GM12878 (cell line): ENCODE measurements around the gene IL22. TPM values are rescaled to one million over a fixed set of nuclear protein-coding genes. Genes with fewer than 3 reads are reported as not detected.

ENCODE experiments used
- ATAC-seq: fragments of 200-7000 bp; cut with Tn5 transposase; 3 replicates; pipeline ENCODE4 v1.9.1; 2020; ENCODE audit warnings: mild to moderate bottlenecking, moderate library complexity
- BruUV-seq: library from RNA; stranded (reverse); fragments of 400-500 nt; replicated peaks from 2 replicates; lab custom pipeline; 2021; lab: Mats Ljungman, UMichigan
- CTCF ChIA-PET: fragments of 300-600 bp; sonication (Branson Sonifier 250); formaldehyde crosslinking; extraction: SDS; loops from one replicate; lab custom pipeline; 2021; ENCODE audit warnings: inconsistent platforms; lab: Yijun Ruan, JAX
- POLR2A ChIA-PET: fragments of 350-600 bp; formaldehyde crosslinking; extraction: SDS; loops from one replicate; lab custom pipeline; 2021; ENCODE audit warnings: inconsistent platforms; lab: Charles Lee
- RAD21 ChIA-PET: fragments of 300-600 bp; sonication (Branson Sonifier 250); formaldehyde crosslinking; loops from one replicate; lab custom pipeline; 2023; ENCODE audit warnings: antibody characterized with exemption; ENCODE audit not compliant: unreplicated experiment; lab: Charles Lee
- SMC1A ChIA-PET: fragments of 300-600 bp; sonication (Branson Sonifier 250); formaldehyde crosslinking; loops from one replicate; lab custom pipeline; 2023; ENCODE audit not compliant: unreplicated experiment, uncharacterized antibody; lab: Charles Lee
- DNase-seq: peaks from one replicate; pipeline ENCODE4 v3.0.0-alpha.2; 2011; ENCODE audit warnings: low read depth, low spot score
- FAIRE-seq: peaks from 3 replicates; lab custom pipeline; 2011; peaks lifted over from hg19 to GRCh38; lab: Jason Lieb, UNC
- H2AFZ ChIP-seq: 2 replicates; pipeline ENCODE4 v1.6.0; 2011; ENCODE audit warnings: low read depth, low read length, control low read depth; ENCODE audit not compliant: control insufficient read depth
- H3K27ac ChIP-seq: 2 replicates; pipeline ENCODE4 v1.5.1; 2011; ENCODE audit warnings: control low read depth; ENCODE audit not compliant: control insufficient read depth, insufficient read depth
- H3K27me3 ChIP-seq, 2 experiments: replicated peaks in 1 of 2; 2 replicates each; pipeline versions ENCODE4 v1.6.0 to v1.6.1; 2011; ENCODE audit warnings: low read length in 1 of 2; ENCODE audit not compliant: control insufficient read depth in 2 of 2, insufficient read depth in 2 of 2
- H3K36me3 ChIP-seq, 2 experiments: 2 replicates each; pipeline ENCODE4 v1.5.1; 2011; ENCODE audit warnings: low read length in 1 of 2; ENCODE audit not compliant: control insufficient read depth in 2 of 2, insufficient read depth in 2 of 2
- H3K4me1 ChIP-seq: 2 replicates; pipeline ENCODE4 v1.6.1; 2011; ENCODE audit warnings: mild to moderate bottlenecking, low read length, moderate library complexity, mixed read lengths; ENCODE audit not compliant: control insufficient read depth, insufficient read depth
- H3K4me2 ChIP-seq: 2 replicates; pipeline ENCODE4 v1.6.0; 2011; ENCODE audit warnings: control low read depth; ENCODE audit not compliant: control insufficient read depth, insufficient read depth
- H3K4me3 ChIP-seq: fragments of 200-600 bp; sonication (generic); 2 replicates; pipeline ENCODE4 v1.5.1; 2016
- H3K79me2 ChIP-seq: 2 replicates; pipeline ENCODE4 v1.6.0; 2011; ENCODE audit warnings: low read length; ENCODE audit not compliant: control insufficient read depth, insufficient read depth
- H3K9ac ChIP-seq: 2 replicates; pipeline ENCODE4 v1.8.0; 2011; ENCODE audit warnings: low read length, control low read depth, mixed read lengths; ENCODE audit not compliant: control insufficient read depth, insufficient read depth
- H3K9me3 ChIP-seq: replicated peaks from 3 replicates; pipeline ENCODE4 v1.5.1; 2011; ENCODE audit warnings: mild to moderate bottlenecking, low read length; ENCODE audit not compliant: control insufficient read depth, insufficient read depth
- H4K20me1 ChIP-seq: 2 replicates; pipeline ENCODE4 v1.6.0; 2011; ENCODE audit not compliant: control insufficient read depth, insufficient read depth
- BMI1 ChIP-seq: fragments of 450-650 bp; IDR thresholded peaks from 2 replicates; pipeline ENCODE4 v1.6.1; 2016; ENCODE audit warnings: mild to moderate bottlenecking, moderate library complexity, borderline replicate concordance
- CEBPB ChIP-seq, 2 experiments: fragments of 150-350 bp in 1 of 2; IDR thresholded peaks; 2 replicates each; pipeline ENCODE4 v1.6.1; 2012 to 2014; ENCODE audit warnings: low read depth in 2 of 2, low read length in 2 of 2, borderline replicate concordance in 1 of 2, inconsistent platforms in 1 of 2
- MTA3 ChIP-seq: IDR thresholded peaks from 2 replicates; pipeline ENCODE4 v1.6.1; 2012; ENCODE audit warnings: low read length, inconsistent platforms, borderline replicate concordance
- PML ChIP-seq: IDR thresholded peaks from 2 replicates; pipeline ENCODE4 v1.6.1; 2012; ENCODE audit warnings: low read length, inconsistent platforms
- SMC3 ChIP-seq: IDR thresholded peaks from 2 replicates; pipeline ENCODE4 v1.6.1; 2011; ENCODE audit warnings: low read length, improper control_type of control experiment, borderline replicate concordance
- WGBS: methylation state at CpG from one replicate; pipeline ENCODE4 v1.1.6; 2016; ENCODE audit warnings: low lambda C conversion rate; ENCODE audit not compliant: insufficient replicate concordance, insufficient coverage; ENCODE audit errors: missing lambda C conversion rate; 5-methylcytosine and 5-hydroxymethylcytosine counted together
- in situ Hi-C: fragments of 300-500 bp; cut with MboI; formaldehyde crosslinking; loops from 9 replicates; pipeline ENCODE4 v1.14.3; 2018; ENCODE audit warnings: mixed read lengths
- intact Hi-C: fragments of 100-400 bp; cut with micrococcal nuclease; formaldehyde crosslinking; loops from one replicate; pipeline ENCODE4 v1.14.2; 2022; ENCODE audit not compliant: unreplicated experiment
- polyA plus RNA-seq, 11 experiments: library from polyadenylated mRNA; depleted of rRNA in 4 of 11; unstranded in 6 of 11; stranded (reverse) in 5 of 11; fragments of >200 nt; fragmentation: Nextera tagmentation in 4 of 11; fragmentation: Illumina TruSeq in 1 of 11; extraction: Ambion mirVana in 4 of 11; extraction: Trizol in 1 of 11; gene quantifications; 1 replicate in 1 of 11; 2 replicates in 10 of 11; pipeline versions ENCODE4 v1.2.1 to v1.2.3, GENCODE V29; 2011 to 2016; ENCODE audit warnings: inconsistent platforms in 2 of 11, missing spikeins in 2 of 11, low read depth in 1 of 11
- total RNA-seq, 4 experiments: library from RNA; depleted of rRNA in 3 of 4; stranded (reverse); fragments of >200 nt in 3 of 4; fragmentation: Illumina TruSeq in 1 of 4; extraction: Trizol in 1 of 4; gene quantifications; 2 replicates each; pipeline versions ENCODE4 v1.2.1 to v1.2.3, GENCODE V29; 2013 to 2021
- TF ChIP-seq, protein P1 (sequence below): IDR thresholded peaks from 2 replicates; pipeline ENCODE4 v1.6.1; 2011; ENCODE audit warnings: low read depth, low read length, improper control_type of control experiment, borderline replicate concordance

Gene IL22
- total and polyA plus RNA-seq, 10 of the 15 experiments (the other 5 are each of a cell fraction or from before 2014, with no cell fraction given) = not detected

DNA sequence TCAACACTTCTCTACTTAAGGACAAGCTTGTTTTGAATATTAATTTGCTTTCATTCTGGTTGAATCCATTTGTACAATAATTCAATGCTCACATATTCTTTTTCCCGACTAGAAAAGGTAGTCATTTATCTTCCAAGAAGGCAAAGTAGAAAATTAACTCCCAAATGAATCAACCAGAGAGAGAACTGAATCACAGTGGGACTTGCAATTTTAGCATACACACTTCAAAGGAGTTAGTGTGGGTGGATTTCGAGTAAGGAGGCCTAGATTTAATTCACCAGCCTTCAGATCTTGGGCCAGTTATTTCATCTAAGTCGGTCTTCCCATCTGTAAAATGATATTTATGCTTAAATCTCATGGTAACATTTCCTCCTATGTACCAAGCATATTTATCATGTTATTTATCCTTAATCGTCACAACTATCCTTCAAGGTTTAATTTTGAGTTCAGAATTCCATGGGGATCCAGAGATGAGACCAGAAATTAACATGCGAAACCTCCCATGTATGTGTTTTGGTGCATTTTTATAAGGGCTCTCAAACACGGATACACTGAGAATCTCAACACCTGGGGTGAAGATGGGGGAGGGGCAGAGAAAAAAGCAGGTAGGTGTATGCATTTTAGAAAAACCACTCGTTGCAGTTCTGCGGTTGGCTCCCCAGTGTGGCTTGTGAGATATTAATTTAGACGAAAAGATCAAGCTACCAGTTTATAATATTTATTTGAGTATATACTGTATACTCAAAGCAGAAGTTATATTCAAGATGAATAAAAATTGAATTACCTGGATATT, 38.9 kb upstream of the IL22 start:
- intact Hi-C loops (no loop called here), in situ Hi-C loops (no loop called here)
- H3K79me2 ChIP-seq = no peaks in the 10 kb centered on the region
- CTCF ChIA-PET = interaction anchor here (1.0 to 2.4 kb wide), 4 partner anchors 13 to 60 kb away, joined by 3 to 18 read pairs (median 4); no protein-coding TSS in a partner anchor
- SMC1A ChIA-PET = interaction anchor here (0.6 to 3.2 kb wide), 10 partner anchors 11 to 148 kb away, joined by 3 to 17 read pairs (median 4); no protein-coding TSS in a partner anchor
- H3K9me3 ChIP-seq = no peaks in the 10 kb centered on the region
- H3K36me3 ChIP-seq = no peaks in the 10 kb centered on the region
- H3K4me1 ChIP-seq = peaks cover 7% of the 10 kb centered on the region
- DNase-seq (no peak), FAIRE-seq (no peak), ATAC-seq (no peak)
- H2AFZ ChIP-seq = no peak overlapping the region
- no TSS peak for BruUV-seq
- POLR2A ChIA-PET = no interaction called here
- H3K4me2 ChIP-seq = no peak overlapping the region
- no peak overlapping the region for H3K9ac ChIP-seq
- H3K27me3 ChIP-seq = no peaks in the 10 kb centered on the region
- TF ChIP-seq PML (no peak), MTA3 (no peak), SMC3 (no peak), CEBPB (IDR thresholded peaks at IDR 0.05; ENCODE audit: borderline replicate concordance in 1 of 2, low read depth in 2 of 2, low read length in 2 of 2) (no peak), BMI1 (no peak)
- TF ChIP-seq, protein P1, sequence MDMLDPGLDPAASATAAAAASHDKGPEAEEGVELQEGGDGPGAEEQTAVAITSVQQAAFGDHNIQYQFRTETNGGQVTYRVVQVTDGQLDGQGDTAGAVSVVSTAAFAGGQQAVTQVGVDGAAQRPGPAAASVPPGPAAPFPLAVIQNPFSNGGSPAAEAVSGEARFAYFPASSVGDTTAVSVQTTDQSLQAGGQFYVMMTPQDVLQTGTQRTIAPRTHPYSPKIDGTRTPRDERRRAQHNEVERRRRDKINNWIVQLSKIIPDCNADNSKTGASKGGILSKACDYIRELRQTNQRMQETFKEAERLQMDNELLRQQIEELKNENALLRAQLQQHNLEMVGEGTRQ = no peak
- RAD21 ChIA-PET = interaction anchor here (1.0 kb wide), 2 partner anchors 15 to 25 kb away, joined by 3 read pairs; no protein-coding TSS in a partner anchor
- H4K20me1 ChIP-seq = no peaks in the 10 kb centered on the region
- 63% methylated on average over 9 of the region's 9 CpGs for whole genome bisulfite sequencing
- H3K4me3 ChIP-seq = no peak overlapping the region
- H3K27ac ChIP-seq = no peak overlapping the region
